MM.1S (cell line): Measurements from ENCODE around the gene KRTAP5-7.

Experiments
- DNase-seq: peaks from one replicate; pipeline ENCODE4 v3.0.0-alpha.2; 2015
- H2AFZ ChIP-seq: fragments of 300-600 bp; sonication (generic); 2 replicates; pipeline ENCODE4 v1.6.0; 2016; ENCODE audit warnings: antibody characterized with exemption, low read length
- H3F3A ChIP-seq: fragments of 300-600 bp; sonication (generic); 2 replicates; pipeline ENCODE4 v1.6.1; 2016; ENCODE audit warnings: mild to moderate bottlenecking, antibody characterized with exemption, low read length, moderate library complexity, mixed read lengths; ENCODE audit not compliant: insufficient read depth
- H3K27ac ChIP-seq: fragments of 300-600 bp; sonication (generic); 2 replicates; pipeline ENCODE4 v1.5.1; 2016; ENCODE audit warnings: mild to moderate bottlenecking, low read length
- H3K27me3 ChIP-seq: fragments of 300-600 bp; sonication (generic); replicated peaks from 2 replicates; pipeline ENCODE4 v1.6.0; 2016; ENCODE audit warnings: low read length; ENCODE audit not compliant: insufficient read depth
- H3K36me3 ChIP-seq: fragments of 300-600 bp; sonication (generic); replicated peaks from 2 replicates; pipeline ENCODE4 v1.6.1; 2016; ENCODE audit warnings: mild to moderate bottlenecking, low read length, mixed read lengths; ENCODE audit not compliant: insufficient read depth
- H3K4me1 ChIP-seq: fragments of 300-600 bp; sonication (generic); 2 replicates; pipeline ENCODE4 v1.6.1; 2016; ENCODE audit warnings: low read length, mixed read lengths
- H3K4me2 ChIP-seq: fragments of 300-600 bp; sonication (generic); 2 replicates; pipeline ENCODE4 v1.6.0; 2016; ENCODE audit warnings: low read depth, low read length
- H3K4me3 ChIP-seq: fragments of 300-600 bp; sonication (generic); 2 replicates; pipeline ENCODE4 v1.5.1; 2016; ENCODE audit warnings: low read length, mixed read lengths
- H3K79me2 ChIP-seq: fragments of 300-600 bp; sonication (generic); 2 replicates; pipeline ENCODE4 v1.6.1; 2016; ENCODE audit warnings: mixed run types, low read length, mixed read lengths
- H3K9ac ChIP-seq: fragments of 300-600 bp; sonication (generic); 2 replicates; pipeline ENCODE4 v1.6.1; 2016; ENCODE audit warnings: low read length, mixed read lengths
- H3K9me2 ChIP-seq: fragments of 300-600 bp; sonication (generic); replicated peaks from 2 replicates; pipeline ENCODE4 v1.6.1; 2016; ENCODE audit warnings: mild to moderate bottlenecking, low read length, mixed read lengths; ENCODE audit not compliant: insufficient read depth
- H3K9me3 ChIP-seq: fragments of 300-600 bp; sonication (generic); replicated peaks from 2 replicates; pipeline ENCODE4 v1.6.1; 2016; ENCODE audit warnings: mild to moderate bottlenecking, low read length, mixed read lengths; ENCODE audit not compliant: insufficient read depth
- H4K20me1 ChIP-seq: fragments of 300-600 bp; sonication (generic); 2 replicates; pipeline ENCODE4 v1.6.1; 2016; ENCODE audit warnings: mild to moderate bottlenecking, low read length, moderate library complexity, mixed read lengths; ENCODE audit not compliant: insufficient read depth
- EZH2 ChIP-seq: fragments of 300-600 bp; sonication (generic); optimal IDR thresholded peaks from 2 replicates; pipeline ENCODE3; 2017; ENCODE audit warnings: low read depth, mild to moderate bottlenecking, antibody characterized with exemption, low read length, mixed read lengths
- EZH2phosphoT487 ChIP-seq: fragments of 300-600 bp; sonication (generic); IDR thresholded peaks from 2 replicates; pipeline ENCODE4 v1.6.1; 2018; ENCODE audit warnings: antibody characterized with exemption, low read length
- TF ChIP-seq, protein P1 (sequence below): fragments of 300-600 bp; sonication (generic); IDR thresholded peaks from 2 replicates; pipeline ENCODE4 v1.5.1; 2016; ENCODE audit warnings: antibody characterized with exemption, low read length, mixed read lengths

KRTAP5-7 gene

GRCh38 chr11:71554996-71555395 lies 27.9 kb downstream of the KRTAP5-7 start:
- peaks cover 32% of the 10 kb centered on the region for H3K27me3 ChIP-seq
- no peaks in the 10 kb centered on the region for H4K20me1 ChIP-seq
- DNase-seq, result no peak
- no peaks in the 10 kb centered on the region for H3K36me3 ChIP-seq
- H3K4me3 ChIP-seq, result no peak overlapping the region
- no peak overlapping the region for H2AFZ ChIP-seq
- no peak overlapping the region for H3K9ac ChIP-seq
- TF ChIP-seq, protein P1, sequence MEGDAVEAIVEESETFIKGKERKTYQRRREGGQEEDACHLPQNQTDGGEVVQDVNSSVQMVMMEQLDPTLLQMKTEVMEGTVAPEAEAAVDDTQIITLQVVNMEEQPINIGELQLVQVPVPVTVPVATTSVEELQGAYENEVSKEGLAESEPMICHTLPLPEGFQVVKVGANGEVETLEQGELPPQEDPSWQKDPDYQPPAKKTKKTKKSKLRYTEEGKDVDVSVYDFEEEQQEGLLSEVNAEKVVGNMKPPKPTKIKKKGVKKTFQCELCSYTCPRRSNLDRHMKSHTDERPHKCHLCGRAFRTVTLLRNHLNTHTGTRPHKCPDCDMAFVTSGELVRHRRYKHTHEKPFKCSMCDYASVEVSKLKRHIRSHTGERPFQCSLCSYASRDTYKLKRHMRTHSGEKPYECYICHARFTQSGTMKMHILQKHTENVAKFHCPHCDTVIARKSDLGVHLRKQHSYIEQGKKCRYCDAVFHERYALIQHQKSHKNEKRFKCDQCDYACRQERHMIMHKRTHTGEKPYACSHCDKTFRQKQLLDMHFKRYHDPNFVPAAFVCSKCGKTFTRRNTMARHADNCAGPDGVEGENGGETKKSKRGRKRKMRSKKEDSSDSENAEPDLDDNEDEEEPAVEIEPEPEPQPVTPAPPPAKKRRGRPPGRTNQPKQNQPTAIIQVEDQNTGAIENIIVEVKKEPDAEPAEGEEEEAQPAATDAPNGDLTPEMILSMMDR, result no peak
- no peak for TF ChIP-seq EZH2
- no peak overlapping the region for H3K4me2 ChIP-seq
- H3F3A ChIP-seq, result no peaks in the 10 kb centered on the region
- H3K9me3 ChIP-seq, result no peaks in the 10 kb centered on the region
- no peaks in the 10 kb centered on the region for H3K4me1 ChIP-seq
- H3K9me2 ChIP-seq, result no peaks in the 10 kb centered on the region
- H3K79me2 ChIP-seq, result no peaks in the 10 kb centered on the region
- H3K27ac ChIP-seq, result no peak overlapping the region

- Histone ChIP-seq H3K27ac (no peak overlapping the region), H3K9me3 (no peaks in the 10 kb centered on the region), H3K79me2 (no peaks in the 10 kb centered on the region), H3K4me2 (no peak overlapping the region), H3K36me3 (no peaks in the 10 kb centered on the region), H3K9me2 (no peaks in the 10 kb centered on the region), H3K4me3 (no peak overlapping the region), H2AFZ (no peak overlapping the region), H3K9ac (no peak overlapping the region), H3K4me1 (no peaks in the 10 kb centered on the region), H3F3A (no peaks in the 10 kb centered on the region), H4K20me1 (no peaks in the 10 kb centered on the region), H3K27me3 (peaks cover 32% of the 10 kb centered on the region)
- DNase-seq, result no peak
- TF ChIP-seq, protein P1, result no peak
- TF ChIP-seq EZH2 (no peak), EZH2phosphoT487 (no peak)
Observed at GRCh38 chr11:71555508-71555907, 28.4 kb downstream of the KRTAP5-7 start.

GRCh38 chr11:71556018-71556417 lies 29.0 kb downstream of the KRTAP5-7 start:
- Histone ChIP-seq H3K9me2 (no peaks in the 10 kb centered on the region), H3K4me2 (no peak overlapping the region), H3F3A (no peaks in the 10 kb centered on the region), H4K20me1 (no peaks in the 10 kb centered on the region), H3K27ac (no peak overlapping the region), H3K36me3 (no peaks in the 10 kb centered on the region), H3K27me3 (peaks cover 30% of the 10 kb centered on the region), H3K9ac (no peak overlapping the region), H2AFZ (no peak overlapping the region), H3K9me3 (no peaks in the 10 kb centered on the region), H3K4me1 (no peaks in the 10 kb centered on the region), H3K79me2 (no peaks in the 10 kb centered on the region), H3K4me3 (no peak overlapping the region)
- TF ChIP-seq, protein P1, result no peak
- TF ChIP-seq EZH2phosphoT487, result no peak
- TF ChIP-seq EZH2, result no peak
- no peak for DNase-seq
